GM04503 (cell line): ENCODE data around the gene RERGL.
"Not testable (repeated sequence)": the region's sequence is repeated elsewhere in the genome, so short reads cannot be mapped to it uniquely, and the experiment has no call there.

ENCODE experiments used
- DNase-seq: peaks from one replicate; pipeline ENCODE4 v3.0.0-alpha.2; 2012; ENCODE audit warnings: low read depth

The RERGL gene, protein sequence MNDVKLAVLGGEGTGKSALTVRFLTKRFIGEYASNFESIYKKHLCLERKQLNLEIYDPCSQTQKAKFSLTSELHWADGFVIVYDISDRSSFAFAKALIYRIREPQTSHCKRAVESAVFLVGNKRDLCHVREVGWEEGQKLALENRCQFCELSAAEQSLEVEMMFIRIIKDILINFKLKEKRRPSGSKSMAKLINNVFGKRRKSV

GRCh38 chr12:18090093-18090492 is at the start of gene RERGL:
Gene RERGL, minus strand, starts transcription at chr12:18090193. Its CDS starts 53 bp downstream, at chr12:18090140.
- no peak for DNase-seq

DNA sequence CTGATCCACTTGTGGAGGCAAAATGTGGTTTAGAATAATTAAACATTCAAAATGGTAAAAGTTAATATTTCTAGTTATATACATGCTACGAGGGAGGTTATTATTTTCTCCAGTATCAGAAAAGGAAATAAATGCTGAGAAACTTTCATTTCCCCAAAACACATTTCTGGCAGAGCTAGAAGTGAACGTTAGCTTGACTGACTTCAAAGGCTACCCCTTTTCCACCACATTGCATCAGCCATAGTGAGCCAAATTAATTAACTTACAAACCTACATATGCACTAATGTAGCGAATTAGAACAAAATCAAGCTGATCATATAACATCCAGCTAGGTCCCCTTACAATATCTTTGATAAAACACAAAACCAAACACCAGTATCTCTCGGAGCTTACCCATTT is 49.3 kb upstream of the RERGL start:
- DNase-seq, result no peak

GRCh38 chr12:18135509-18135908 is 45.5 kb upstream of the RERGL start:
- DNase-seq, result no peak

DNA sequence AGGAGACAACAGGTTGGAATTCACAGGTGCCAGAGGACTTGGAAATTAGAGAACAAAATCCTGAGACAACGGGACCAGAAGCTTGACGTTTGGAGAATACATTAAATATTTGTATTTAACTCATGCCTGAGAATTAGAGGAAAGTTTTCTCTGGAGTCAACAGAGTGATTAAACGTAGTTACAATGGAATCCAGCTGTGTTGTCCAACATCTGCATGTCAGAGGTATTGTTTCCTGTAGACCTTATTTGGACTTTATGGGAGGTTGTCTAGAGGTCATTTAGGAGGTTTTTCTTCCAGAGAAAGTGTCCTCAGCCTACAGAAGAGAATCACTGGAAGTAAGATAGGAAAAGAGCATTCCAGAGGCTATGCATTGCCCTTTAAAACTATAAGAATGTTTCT is 45.1 kb upstream of the RERGL start:
- DNase-seq, result no peak

DNA sequence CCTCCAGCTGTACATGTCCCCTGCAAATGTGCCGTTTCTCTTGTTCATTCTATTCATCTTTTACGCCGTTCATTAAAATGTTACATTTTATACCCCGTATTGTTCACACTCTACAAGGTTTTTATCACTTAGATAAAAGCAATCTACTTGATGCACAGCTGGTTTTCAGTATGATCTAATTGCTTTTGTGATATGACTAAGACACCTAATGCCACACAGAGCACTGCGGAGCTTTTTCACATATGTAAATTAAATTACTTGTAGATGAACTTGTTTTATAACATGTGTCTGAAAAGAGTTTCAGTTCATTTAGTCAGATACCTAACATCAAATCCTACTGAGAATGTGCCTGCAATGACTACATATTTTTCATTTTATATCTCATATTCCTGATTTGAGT is 40.9 kb upstream of the RERGL start:
- no peak for DNase-seq

DNA sequence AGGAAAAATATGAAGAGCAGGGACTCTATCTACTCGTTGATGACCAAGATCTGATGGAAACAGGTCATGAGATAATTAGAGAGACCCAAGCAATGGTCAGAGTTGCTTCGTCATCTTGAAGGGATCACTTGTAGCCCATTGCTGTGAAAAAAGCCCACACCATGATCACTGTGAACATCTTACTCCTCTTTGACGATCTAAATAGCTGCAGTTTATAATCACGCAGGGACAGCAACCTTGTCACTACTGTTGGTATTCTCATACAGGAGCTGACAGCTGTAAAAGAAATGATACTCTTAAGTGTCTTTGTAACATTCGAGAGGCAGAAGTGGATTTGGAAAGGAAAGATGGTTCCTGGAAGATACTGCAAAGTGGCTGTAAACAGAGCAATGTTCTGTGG is 33.7 kb upstream of the RERGL start:
- no peak for DNase-seq

GRCh38 chr12:18120899-18121298 is 30.9 kb upstream of the RERGL start:
- no peak for DNase-seq

DNA sequence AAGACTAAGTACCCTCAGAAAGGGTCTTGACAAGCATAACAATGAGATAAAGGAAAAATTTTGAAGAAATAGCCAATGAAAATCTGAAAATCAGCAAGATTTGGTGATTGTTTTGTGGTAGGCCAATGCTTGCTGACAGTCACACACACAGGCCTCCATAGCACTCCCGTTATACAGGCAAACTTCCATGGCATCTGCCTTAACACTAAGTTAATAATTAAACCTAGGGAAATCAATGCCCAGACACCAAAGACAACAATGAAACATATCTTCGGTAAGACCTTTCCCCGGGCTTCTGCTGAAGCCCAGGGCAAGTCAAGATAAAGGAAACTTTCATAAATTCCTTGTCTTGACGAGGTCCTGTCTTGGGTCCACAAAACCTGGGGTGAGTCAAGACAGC is 18.6 kb upstream of the RERGL start:
- no peak for DNase-seq

- no peak for DNase-seq
Measured at GRCh38 chr12:18103624-18104023, 13.6 kb upstream of the RERGL start.

- DNase-seq, result no peak
Measured at GRCh38 chr12:18101043-18101442, 11.1 kb upstream of the RERGL start.

DNA sequence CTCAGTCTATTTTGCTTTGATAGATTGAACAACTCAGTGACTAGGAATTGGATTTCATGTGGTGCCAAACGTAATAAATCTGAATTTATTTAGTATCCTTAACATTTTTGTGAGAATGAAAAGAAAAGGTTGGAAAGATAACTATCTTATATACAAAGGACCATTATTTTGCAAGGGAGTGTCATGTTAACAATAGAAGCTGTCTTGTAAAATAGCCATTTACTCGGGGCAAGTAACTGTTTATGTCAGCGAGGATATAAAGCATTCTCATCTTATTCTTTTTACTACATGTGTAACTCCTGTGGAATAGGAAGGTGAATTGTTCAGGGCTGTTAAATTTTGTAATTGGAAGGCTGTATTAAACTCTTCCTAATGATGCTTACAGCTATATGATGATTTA is 5.9 kb downstream of the RERGL start:
- no peak for DNase-seq

- DNase-seq, result no peak
Measured at GRCh38 chr12:18079541-18080246, 10.3 kb downstream of the RERGL start.

GRCh38 chr12:18074001-18074400 is 16.0 kb downstream of the RERGL start:
- DNase-seq, result no peak

GRCh38 chr12:18072723-18073122 is 17.3 kb downstream of the RERGL start:
- no peak for DNase-seq

DNA sequence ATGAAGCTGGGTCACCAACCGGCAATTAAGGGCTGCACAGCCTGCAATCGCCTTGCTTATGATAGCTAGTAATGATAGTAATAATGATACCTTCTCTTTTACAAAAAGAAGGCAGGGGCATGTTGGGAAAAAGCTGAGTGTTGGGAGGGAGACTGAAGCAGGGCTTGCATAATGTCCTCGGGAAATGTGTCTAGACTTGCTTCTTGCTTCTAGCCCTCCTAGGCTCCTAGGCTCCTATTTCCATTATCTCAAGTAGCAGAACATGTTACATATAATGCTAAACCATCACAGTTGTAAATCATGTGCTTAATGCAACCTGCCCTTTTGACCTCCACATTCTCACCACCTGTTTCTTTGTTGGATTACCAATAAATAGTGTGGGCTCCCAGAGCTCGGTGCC is 18.7 kb downstream of the RERGL start:
- DNase-seq, result no peak

DNA sequence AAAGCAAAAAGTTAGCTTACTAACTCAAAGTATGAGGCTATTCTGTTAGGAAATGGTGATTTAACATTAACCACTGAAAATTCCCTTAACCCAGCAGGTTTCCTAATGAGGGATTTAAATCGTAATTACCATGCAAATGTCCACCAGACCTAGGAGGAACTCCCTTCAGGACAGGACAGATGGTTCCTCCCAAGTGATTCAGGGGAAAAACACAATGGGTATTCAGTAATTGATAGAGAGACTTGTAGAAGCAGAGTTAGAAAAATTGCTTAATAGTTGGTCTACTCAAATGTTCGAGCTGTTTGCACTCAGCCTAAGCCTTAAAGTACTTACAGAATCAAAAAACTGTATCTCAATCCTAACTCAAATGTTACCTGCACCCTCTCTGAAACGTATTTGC is 21.6 kb downstream of the RERGL start:
- DNase-seq, result no peak

DNA sequence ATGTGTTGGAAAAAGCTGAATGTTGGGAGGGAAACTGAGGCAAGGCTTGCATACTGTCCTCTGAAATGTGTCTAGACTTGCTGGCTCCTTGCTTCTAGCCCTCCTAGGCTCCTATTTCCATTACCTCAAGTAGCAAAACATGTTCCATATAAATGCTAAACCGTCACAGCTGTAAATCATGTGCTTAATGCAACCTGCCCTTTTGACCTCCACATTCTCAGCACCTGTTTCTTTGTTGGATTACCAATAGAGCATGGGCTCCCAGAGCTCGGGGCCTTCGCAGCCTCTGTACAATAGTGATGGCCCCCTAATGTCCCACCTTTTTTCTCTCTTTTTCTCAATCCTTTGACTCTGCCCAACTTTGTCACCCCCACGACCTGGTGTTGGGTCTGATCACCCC is 23.3 kb downstream of the RERGL start:
- DNase-seq, result no peak

DNA sequence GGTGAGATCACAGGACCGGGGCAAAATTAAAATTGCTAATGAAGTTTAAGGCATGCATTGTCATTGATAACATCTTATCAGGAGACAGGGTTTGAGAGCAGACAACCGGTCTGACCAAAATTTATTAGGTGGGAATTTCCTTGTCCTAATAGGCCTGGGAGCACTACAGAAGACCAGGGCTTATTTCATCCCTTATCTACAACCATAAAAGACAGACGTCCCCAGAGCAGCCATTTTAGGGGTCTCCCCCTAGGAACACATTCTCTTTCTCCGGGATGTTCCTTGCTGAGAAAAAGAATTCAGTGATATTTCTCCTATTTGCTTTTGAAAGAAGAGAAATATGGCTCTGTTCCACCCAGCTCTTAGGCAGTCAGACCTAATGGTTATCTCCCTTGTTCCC is 27.1 kb downstream of the RERGL start:
- not testable (repeated sequence) for DNase-seq

GRCh38 chr12:18057051-18057450 is 32.9 kb downstream of the RERGL start:
- no peak for DNase-seq

DNA sequence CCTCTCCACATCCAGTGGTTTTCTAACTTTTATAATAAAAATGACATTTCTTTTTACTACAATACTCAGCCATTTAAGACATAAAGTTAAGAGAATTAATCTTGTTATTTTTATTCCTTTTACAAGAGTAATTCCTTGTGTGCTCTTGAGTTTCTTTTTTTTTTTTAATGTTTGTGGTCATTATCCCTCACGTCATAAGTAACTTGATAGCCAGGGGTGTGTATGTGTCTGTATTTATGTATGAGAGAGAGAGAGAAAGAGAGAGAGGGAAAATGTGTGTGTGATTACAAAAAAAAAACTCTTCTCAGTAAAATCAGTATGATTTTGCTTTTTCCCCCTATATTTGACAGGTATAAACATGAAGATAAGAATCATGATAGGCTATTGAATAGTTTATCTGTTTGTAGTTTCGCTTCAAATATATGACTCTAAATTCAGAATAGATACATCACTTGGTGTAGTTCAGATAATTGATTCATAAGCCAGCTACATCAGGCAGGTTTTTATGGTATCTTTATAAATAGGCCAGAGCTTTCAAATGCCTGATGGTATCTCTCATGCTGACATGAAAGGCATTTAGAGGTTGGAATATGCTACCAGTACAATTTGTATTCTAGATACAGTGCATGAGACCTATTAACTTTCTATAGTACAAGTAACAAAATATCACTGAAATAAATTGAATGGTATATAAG is 34.9 kb downstream of the RERGL start:
- no peak for DNase-seq

- no peak for DNase-seq
Measured at GRCh38 chr12:18045446-18045992, 44.5 kb downstream of the RERGL start.

DNA sequence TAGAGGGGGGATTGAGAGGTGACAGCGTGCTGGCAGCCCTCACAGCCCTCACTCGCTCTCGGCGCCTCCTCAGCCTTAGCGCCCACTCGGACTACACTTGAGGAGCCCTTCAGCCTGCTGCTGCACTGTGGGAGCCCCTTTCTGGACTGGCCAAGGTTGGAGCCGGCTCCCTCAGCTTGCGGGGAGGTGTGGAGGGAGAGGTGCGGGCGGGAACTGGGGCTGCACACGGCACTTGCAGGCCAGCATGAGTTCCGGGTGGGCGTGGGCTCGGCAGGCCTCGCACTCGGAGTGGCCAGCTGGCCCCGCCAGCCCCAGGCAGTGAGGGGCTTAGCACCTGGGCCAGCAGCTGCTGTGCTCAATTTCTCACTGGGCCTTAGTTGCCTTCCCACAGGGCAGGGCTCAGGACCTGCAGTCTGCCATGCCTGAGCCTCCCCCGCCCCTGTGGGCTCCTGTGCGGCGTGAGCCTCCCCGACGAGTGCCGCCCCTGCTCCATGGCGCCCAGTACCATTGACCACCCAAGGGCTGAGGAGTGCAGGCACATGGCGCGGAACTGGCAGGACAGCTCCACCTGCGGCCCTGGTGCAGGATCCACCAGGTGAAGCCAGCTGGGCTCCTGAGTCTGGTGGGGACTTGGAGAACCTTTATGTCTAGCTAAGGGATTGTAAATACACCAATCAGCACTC is 49.8 kb downstream of the RERGL start:
- DNase-seq, result not testable (repeated sequence)
